Measurements from ENCODE around the gene PARVB. TPM values are rescaled to one million over a fixed set of nuclear protein-coding genes. Genes with fewer than 3 reads are reported as not detected.

The PARVB gene
- total and polyA plus RNA-seq, 2 of the 8 experiments (the other 6 are each of a cell fraction or from before 2014, with no cell fraction given), result 14.5 to 18.6 TPM

DNA sequence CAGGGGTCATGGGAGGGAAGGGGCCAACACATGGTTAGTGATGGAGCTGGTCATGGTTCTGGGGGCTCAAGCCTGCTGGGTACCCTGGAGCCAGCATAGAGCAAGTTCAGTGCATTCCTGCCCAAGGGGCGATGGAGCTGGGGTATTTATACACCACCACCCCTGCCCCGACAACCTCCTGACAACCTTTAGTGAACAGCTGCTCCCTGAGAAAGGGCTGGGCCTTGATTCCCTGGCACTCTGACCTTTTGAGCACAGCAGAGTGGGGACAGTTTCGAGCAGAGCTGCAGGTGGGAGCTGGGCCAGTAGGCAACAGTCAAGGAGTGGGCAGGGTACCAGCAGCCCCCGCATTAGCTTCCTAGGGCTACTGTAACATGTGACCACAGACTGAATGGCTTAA is 162.6 kb downstream of the PARVB start (continued):
- TF ChIP-seq, protein P1, sequence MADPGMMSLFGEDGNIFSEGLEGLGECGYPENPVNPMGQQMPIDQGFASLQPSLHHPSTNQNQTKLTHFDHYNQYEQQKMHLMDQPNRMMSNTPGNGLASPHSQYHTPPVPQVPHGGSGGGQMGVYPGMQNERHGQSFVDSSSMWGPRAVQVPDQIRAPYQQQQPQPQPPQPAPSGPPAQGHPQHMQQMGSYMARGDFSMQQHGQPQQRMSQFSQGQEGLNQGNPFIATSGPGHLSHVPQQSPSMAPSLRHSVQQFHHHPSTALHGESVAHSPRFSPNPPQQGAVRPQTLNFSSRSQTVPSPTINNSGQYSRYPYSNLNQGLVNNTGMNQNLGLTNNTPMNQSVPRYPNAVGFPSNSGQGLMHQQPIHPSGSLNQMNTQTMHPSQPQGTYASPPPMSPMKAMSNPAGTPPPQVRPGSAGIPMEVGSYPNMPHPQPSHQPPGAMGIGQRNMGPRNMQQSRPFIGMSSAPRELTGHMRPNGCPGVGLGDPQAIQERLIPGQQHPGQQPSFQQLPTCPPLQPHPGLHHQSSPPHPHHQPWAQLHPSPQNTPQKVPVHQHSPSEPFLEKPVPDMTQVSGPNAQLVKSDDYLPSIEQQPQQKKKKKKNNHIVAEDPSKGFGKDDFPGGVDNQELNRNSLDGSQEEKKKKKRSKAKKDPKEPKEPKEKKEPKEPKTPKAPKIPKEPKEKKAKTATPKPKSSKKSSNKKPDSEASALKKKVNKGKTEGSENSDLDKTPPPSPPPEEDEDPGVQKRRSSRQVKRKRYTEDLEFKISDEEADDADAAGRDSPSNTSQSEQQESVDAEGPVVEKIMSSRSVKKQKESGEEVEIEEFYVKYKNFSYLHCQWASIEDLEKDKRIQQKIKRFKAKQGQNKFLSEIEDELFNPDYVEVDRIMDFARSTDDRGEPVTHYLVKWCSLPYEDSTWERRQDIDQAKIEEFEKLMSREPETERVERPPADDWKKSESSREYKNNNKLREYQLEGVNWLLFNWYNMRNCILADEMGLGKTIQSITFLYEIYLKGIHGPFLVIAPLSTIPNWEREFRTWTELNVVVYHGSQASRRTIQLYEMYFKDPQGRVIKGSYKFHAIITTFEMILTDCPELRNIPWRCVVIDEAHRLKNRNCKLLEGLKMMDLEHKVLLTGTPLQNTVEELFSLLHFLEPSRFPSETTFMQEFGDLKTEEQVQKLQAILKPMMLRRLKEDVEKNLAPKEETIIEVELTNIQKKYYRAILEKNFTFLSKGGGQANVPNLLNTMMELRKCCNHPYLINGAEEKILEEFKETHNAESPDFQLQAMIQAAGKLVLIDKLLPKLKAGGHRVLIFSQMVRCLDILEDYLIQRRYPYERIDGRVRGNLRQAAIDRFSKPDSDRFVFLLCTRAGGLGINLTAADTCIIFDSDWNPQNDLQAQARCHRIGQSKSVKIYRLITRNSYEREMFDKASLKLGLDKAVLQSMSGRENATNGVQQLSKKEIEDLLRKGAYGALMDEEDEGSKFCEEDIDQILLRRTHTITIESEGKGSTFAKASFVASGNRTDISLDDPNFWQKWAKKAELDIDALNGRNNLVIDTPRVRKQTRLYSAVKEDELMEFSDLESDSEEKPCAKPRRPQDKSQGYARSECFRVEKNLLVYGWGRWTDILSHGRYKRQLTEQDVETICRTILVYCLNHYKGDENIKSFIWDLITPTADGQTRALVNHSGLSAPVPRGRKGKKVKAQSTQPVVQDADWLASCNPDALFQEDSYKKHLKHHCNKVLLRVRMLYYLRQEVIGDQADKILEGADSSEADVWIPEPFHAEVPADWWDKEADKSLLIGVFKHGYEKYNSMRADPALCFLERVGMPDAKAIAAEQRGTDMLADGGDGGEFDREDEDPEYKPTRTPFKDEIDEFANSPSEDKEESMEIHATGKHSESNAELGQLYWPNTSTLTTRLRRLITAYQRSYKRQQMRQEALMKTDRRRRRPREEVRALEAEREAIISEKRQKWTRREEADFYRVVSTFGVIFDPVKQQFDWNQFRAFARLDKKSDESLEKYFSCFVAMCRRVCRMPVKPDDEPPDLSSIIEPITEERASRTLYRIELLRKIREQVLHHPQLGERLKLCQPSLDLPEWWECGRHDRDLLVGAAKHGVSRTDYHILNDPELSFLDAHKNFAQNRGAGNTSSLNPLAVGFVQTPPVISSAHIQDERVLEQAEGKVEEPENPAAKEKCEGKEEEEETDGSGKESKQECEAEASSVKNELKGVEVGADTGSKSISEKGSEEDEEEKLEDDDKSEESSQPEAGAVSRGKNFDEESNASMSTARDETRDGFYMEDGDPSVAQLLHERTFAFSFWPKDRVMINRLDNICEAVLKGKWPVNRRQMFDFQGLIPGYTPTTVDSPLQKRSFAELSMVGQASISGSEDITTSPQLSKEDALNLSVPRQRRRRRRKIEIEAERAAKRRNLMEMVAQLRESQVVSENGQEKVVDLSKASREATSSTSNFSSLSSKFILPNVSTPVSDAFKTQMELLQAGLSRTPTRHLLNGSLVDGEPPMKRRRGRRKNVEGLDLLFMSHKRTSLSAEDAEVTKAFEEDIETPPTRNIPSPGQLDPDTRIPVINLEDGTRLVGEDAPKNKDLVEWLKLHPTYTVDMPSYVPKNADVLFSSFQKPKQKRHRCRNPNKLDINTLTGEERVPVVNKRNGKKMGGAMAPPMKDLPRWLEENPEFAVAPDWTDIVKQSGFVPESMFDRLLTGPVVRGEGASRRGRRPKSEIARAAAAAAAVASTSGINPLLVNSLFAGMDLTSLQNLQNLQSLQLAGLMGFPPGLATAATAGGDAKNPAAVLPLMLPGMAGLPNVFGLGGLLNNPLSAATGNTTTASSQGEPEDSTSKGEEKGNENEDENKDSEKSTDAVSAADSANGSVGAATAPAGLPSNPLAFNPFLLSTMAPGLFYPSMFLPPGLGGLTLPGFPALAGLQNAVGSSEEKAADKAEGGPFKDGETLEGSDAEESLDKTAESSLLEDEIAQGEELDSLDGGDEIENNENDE (IDR thresholded peaks at IDR 0.05; ENCODE audit: insufficient replicate concordance, low read length), result no peak
- TF ChIP-seq SAP30 (IDR thresholded peaks at IDR 0.05; ENCODE audit: insufficient read depth, insufficient replicate concordance, low read length) (no peak), SIN3A (conservative IDR thresholded peaks at IDR 0.05 in 1 of 2, IDR thresholded peaks at IDR 0.05 in 1 of 2; ENCODE audit: low read depth in 1 of 2, low read length in 2 of 2) (no peak), PHF8 (conservative IDR thresholded peaks at IDR 0.05; ENCODE audit: low read depth, low read length) (no peak), RNF2 (IDR thresholded peaks at IDR 0.05; ENCODE audit: borderline replicate concordance, low read depth, low read length, missing control alignments, poor library complexity, severe bottlenecking) (no peak), SP1 (IDR thresholded peaks at IDR 0.05; ENCODE audit: low read depth, low read length) (no peak), TCF12 (IDR thresholded peaks at IDR 0.05; ENCODE audit: low read depth, low read length) (no peak), CBX5 (IDR thresholded peaks at IDR 0.05; ENCODE audit: low read depth, low read length) (no peak), EGR1 (IDR thresholded peaks at IDR 0.05; ENCODE audit: borderline replicate concordance, low read depth, low read length) (no peak)
